KG1 (cell line): Measurements from ENCODE around the gene ASB1.
"Not testable (repeated sequence)": the region's sequence is repeated elsewhere in the genome, so short reads cannot be mapped to it uniquely, and the experiment has no call there.

Experiments used
- DNase-seq: peaks from one replicate; lab custom pipeline; 2025; lab: John Stamatoyannopoulos, UW

The ASB1 gene

GRCh38 chr2:238423561-238424312 is 3.0 kb upstream of the ASB1 start:
- DNase-seq, result no peak

- no peak for DNase-seq
These were observed 2.4 kb upstream of the ASB1 start for GRCh38 chr2:238424313-238424700.

GRCh38 chr2:238425505-238425978 is 1.2 kb upstream of the ASB1 start:
- DNase-seq, result no peak

GRCh38 chr2:238425979-238426567 is 654 bp upstream of the ASB1 start:
- no peak for DNase-seq

GRCh38 chr2:238427435-238428162 is 872 bp downstream of the ASB1 start:
- DNase-seq, result no peak

- DNase-seq, result no peak
These were observed 2.1 kb downstream of the ASB1 start for GRCh38 chr2:238428866-238429265.

GRCh38 chr2:238430781-238431180 is 4.1 kb downstream of the ASB1 start:
- no peak for DNase-seq

- no peak for DNase-seq
These were observed 4.7 kb downstream of the ASB1 start for GRCh38 chr2:238431456-238431855.

- DNase-seq, result no peak
These were observed 6.7 kb downstream of the ASB1 start for GRCh38 chr2:238433300-238433915.

GRCh38 chr2:238433941-238434845 is 7.5 kb downstream of the ASB1 start:
- DNase-seq, result no peak

GRCh38 chr2:238434846-238435751 is 8.4 kb downstream of the ASB1 start:
- DNase-seq, result no peak

- DNase-seq, result no peak
These were observed 9.0 kb downstream of the ASB1 start for GRCh38 chr2:238435752-238436096.

- no peak for DNase-seq
These were observed 12.4 kb downstream of the ASB1 start for GRCh38 chr2:238438856-238439849.

- no peak for DNase-seq
These were observed 13.2 kb downstream of the ASB1 start for GRCh38 chr2:238439917-238440316.

- no peak for DNase-seq
These were observed 13.6 kb downstream of the ASB1 start for GRCh38 chr2:238440331-238440730.

GRCh38 chr2:238440767-238441166 is 14.0 kb downstream of the ASB1 start:
- DNase-seq, result no peak

GRCh38 chr2:238441262-238442114 is 14.8 kb downstream of the ASB1 start:
- DNase-seq, result no peak

GRCh38 chr2:238442257-238442656 is 15.5 kb downstream of the ASB1 start:
- DNase-seq, result not testable (repeated sequence)
